Retinal pigment epithelial cell (primary cell): ENCODE measurements around the gene LPCAT2.
"Not testable (repeated sequence)": the region's sequence is repeated elsewhere in the genome, so short reads cannot be mapped to it uniquely, and the experiment has no call there.

Experiments
- DNase-seq: peaks from one replicate; pipeline ENCODE4 v3.0.0-alpha.2; 2010; ENCODE audit warnings: low read depth
- H3K4me3 ChIP-seq: 2 replicates; pipeline ENCODE4 v1.5.1; 2011; ENCODE audit warnings: mild to moderate bottlenecking, low read length, control low read depth, moderate library complexity
- CTCF ChIP-seq: conservative IDR thresholded peaks from 2 replicates; pipeline ENCODE4 v1.5.1; 2011; ENCODE audit warnings: low read depth, low read length, control low read depth, inconsistent platforms

LPCAT2 gene

GRCh38 chr16:55585631-55586030 is 76.8 kb downstream of the LPCAT2 start:
- no peak for TF ChIP-seq CTCF
- H3K4me3 ChIP-seq = no peak overlapping the region
- DNase-seq = no peak

- TF ChIP-seq CTCF = no peak
- H3K4me3 ChIP-seq = no peak overlapping the region
- no peak for DNase-seq
Observed at GRCh38 chr16:55588799-55589198, 79.9 kb downstream of the LPCAT2 start.

- DNase-seq = no peak
- no peak for TF ChIP-seq CTCF
- H3K4me3 ChIP-seq = no peak overlapping the region
Observed at GRCh38 chr16:55592306-55592705, 83.4 kb downstream of the LPCAT2 start.

GRCh38 chr16:55597928-55598327 is 89.1 kb downstream of the LPCAT2 start:
- no peak for DNase-seq
- H3K4me3 ChIP-seq = no peak overlapping the region
- TF ChIP-seq CTCF = no peak

- no peak overlapping the region for H3K4me3 ChIP-seq
- peak; percentile 54 for DNase-seq
- no peak for TF ChIP-seq CTCF
Observed at GRCh38 chr16:55605754-55606336, 97.0 kb downstream of the LPCAT2 start.

- no peak for DNase-seq
- no peak overlapping the region for H3K4me3 ChIP-seq
- no peak for TF ChIP-seq CTCF
Observed at GRCh38 chr16:55613613-55614335, 104.9 kb downstream of the LPCAT2 start.

GRCh38 chr16:55615071-55615470 is 106.2 kb downstream of the LPCAT2 start:
- no peak for DNase-seq
- no peak for TF ChIP-seq CTCF

GRCh38 chr16:55615670-55616069 is 106.8 kb downstream of the LPCAT2 start:
- H3K4me3 ChIP-seq, DNase-seq: not testable (repeated sequence)

More at GRCh38 chr16:55615071-55615470, 106.2 kb downstream of the LPCAT2 start:
- no peak overlapping the region for H3K4me3 ChIP-seq
